CD4-positive, alpha-beta T cell (primary cell): ENCODE data around the gene PNMT. TPM values are rescaled to one million over a fixed set of nuclear protein-coding genes. Genes with fewer than 3 reads are reported as not detected.

ENCODE experiments used
- ATAC-seq: fragments of 200-7000 bp; cut with Tn5 transposase; one replicate; pipeline ENCODE4 v1.10.0; 2022; ENCODE audit warnings: mild to moderate bottlenecking; ENCODE audit not compliant: poor library complexity
- CTCF ChIA-PET: fragments of 350-600 bp; sonication (Branson Sonifier 250); formaldehyde crosslinking; loops from one replicate; lab custom pipeline; 2021; ENCODE audit warnings: antibody characterized with exemption, inconsistent platforms; lab: Charles Lee
- POLR2A ChIA-PET: fragments of 350-600 bp; sonication (Branson Sonifier 250); formaldehyde crosslinking; loops from one replicate; lab custom pipeline; 2021; ENCODE audit warnings: antibody characterized with exemption, inconsistent platforms; lab: Charles Lee
- DNase-seq, 14 experiments: peaks; one replicate each; pipeline ENCODE4 v3.0.0-alpha.2; 2013 to 2020; ENCODE audit warnings: mixed read lengths in 2 of 14
- H3K27ac ChIP-seq, 2 donors: one replicate each; pipeline versions ENCODE4 v1.5.1 to v1.7.0; 2013; ENCODE audit warnings: low read length in 2 of 2, low read depth in 1 of 2, mild to moderate bottlenecking in 1 of 2
- H3K27me3 ChIP-seq, 2 experiments: 1 replicate in 1 of 2; 2 replicates in 1 of 2; pipeline versions ENCODE4 v1.6.1 to v1.7.0; 2013; ENCODE audit warnings: low read length in 2 of 2, control low read depth in 1 of 2, mild to moderate bottlenecking in 1 of 2, moderate library complexity in 1 of 2; ENCODE audit not compliant: insufficient read depth in 2 of 2, control insufficient read depth in 1 of 2
- H3K36me3 ChIP-seq: one replicate; pipeline ENCODE4 v1.6.1; 2013; ENCODE audit warnings: low read length, control low read depth; ENCODE audit not compliant: insufficient read depth
- H3K4me1 ChIP-seq: one replicate; pipeline ENCODE4 v1.6.1; 2013; ENCODE audit warnings: low read length, control low read depth; ENCODE audit not compliant: insufficient read depth
- H3K4me3 ChIP-seq: one replicate; pipeline ENCODE4 v1.5.1; 2013; ENCODE audit warnings: mild to moderate bottlenecking, low read length, moderate library complexity
- H3K9me3 ChIP-seq, 2 experiments: 1 replicate in 1 of 2; 2 replicates in 1 of 2; pipeline versions ENCODE4 v1.6.1 to v1.7.0; 2013; ENCODE audit warnings: low read length in 2 of 2, mild to moderate bottlenecking in 2 of 2, control low read depth in 1 of 2, moderate library complexity in 1 of 2; ENCODE audit not compliant: control insufficient read depth in 1 of 2, insufficient read depth in 1 of 2
- H3K27ac Mint-ChIP-seq: one replicate; pipeline ENCODE4 v1.8.0; 2020; ENCODE audit warnings: mixed read lengths
- H3K27me3 Mint-ChIP-seq: one replicate; pipeline ENCODE4 v1.8.0; 2021; ENCODE audit warnings: mixed read lengths
- H3K36me3 Mint-ChIP-seq: one replicate; pipeline ENCODE4 v1.8.0; 2021; ENCODE audit warnings: low read depth, mixed read lengths
- H3K4me1 Mint-ChIP-seq: one replicate; pipeline ENCODE4 v1.8.0; 2021; ENCODE audit warnings: low read depth, mixed read lengths
- H3K4me3 Mint-ChIP-seq: one replicate; pipeline ENCODE4 v1.8.0; 2020; ENCODE audit warnings: mild to moderate bottlenecking, mixed read lengths
- H3K9me3 Mint-ChIP-seq: one replicate; pipeline ENCODE4 v1.8.0; 2020; ENCODE audit warnings: mixed read lengths
- intact Hi-C, 2 experiments: fragments of 100-400 bp; cut with DNase I in 1 of 2; cut with micrococcal nuclease in 1 of 2; formaldehyde crosslinking; loops; one replicate each; pipeline versions ENCODE4 v1.15.1 to v1.9.0; 2023 to 2025; cut with DNase I, micrococcal nuclease
- total RNA-seq, 174 experiments: library from RNA in 2 of 174; stranded (reverse) in 2 of 174; gene quantifications; one replicate each; pipeline ENCODE4 v1.2.3 and lab custom pipeline; 2021 to 2026
- TF ChIP-seq, protein P1 (sequence below): fragments of 200-600 bp; IDR thresholded peaks from one replicate; pipeline ENCODE4 v1.8.0; 2022; ENCODE audit warnings: antibody characterized with exemption, mild to moderate bottlenecking

PNMT gene
- total RNA-seq, 2 experiments from 2014 or later: 0.47 TPM; not detected in 1

DNA sequence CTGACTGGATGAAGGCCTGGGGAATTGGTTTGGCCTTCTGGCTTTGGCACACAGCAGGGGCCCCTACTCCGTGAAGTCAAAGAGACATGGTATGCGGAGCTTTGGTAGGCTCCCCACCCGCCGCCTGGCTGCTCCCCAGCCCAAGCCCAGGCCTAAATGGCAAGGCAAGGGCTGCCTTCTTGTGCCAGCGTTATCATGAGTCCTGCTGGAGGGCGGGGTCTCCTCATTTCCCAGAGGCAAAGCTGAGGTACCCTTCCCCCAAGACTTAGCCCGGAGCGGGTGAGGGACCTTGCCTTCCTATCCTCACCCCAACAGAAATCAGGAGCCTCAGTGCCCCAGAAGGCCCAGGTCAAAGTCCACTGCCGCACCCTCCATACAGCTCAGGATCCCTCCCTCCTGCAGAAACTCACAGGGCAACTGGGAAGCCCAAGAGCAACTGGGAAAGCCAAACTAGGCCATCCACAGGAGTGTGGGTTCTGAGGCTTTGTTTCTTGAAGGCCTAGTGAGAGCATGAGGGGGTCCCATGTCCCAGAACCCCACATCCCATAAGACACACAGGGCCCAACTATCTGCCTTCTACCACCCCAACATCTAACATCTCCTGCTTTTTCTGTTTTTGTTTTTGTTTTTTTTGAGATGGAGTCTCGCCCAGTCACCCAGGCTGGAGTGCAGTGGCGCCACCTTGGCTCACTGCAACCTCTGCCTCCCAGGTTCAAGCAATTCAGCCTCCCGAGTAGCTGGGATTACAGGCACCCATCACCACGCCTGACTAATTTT is 10.3 kb downstream of the PNMT start:
- no peaks in the 10 kb centered on the region for H3K27me3 Mint-ChIP-seq
- DNase-seq: no peak
- H3K36me3 Mint-ChIP-seq: peaks cover 30% of the 10 kb centered on the region
- no peak for ATAC-seq
- Histone ChIP-seq H3K9me3 (no peaks in the 10 kb centered on the region), H3K4me3 (no peak overlapping the region), H3K27ac (no peak overlapping the region), H3K27me3 (no peaks in the 10 kb centered on the region), H3K36me3 (peaks cover 4% of the 10 kb centered on the region), H3K4me1 (peaks cover 61% of the 10 kb centered on the region)
- intact Hi-C loops: loop anchor here in 1 of 2 experiments (5.0 kb wide), 1 partner anchor 54 kb away; the partner anchor contains the start of gene MIEN1
- peaks cover 57% of the 10 kb centered on the region for H3K4me1 Mint-ChIP-seq
- peak overlapping the region; percentile 91 for H3K27ac Mint-ChIP-seq
- H3K4me3 Mint-ChIP-seq: no peak overlapping the region
- ChIA-PET CTCF (interaction anchor here (0.9 to 2.3 kb wide), 4 partner anchors 10 to 57 kb away, joined by 3 to 9 read pairs (median 6); no protein-coding TSS in a partner anchor), POLR2A (interaction anchor here (0.7 to 5.3 kb wide), 6 partner anchors 8 to 302 kb away, joined by 3 to 23 read pairs (median 8); partner anchors contain the start of genes MIEN1, PGAP3, PNMT and PSMD3)
- TF ChIP-seq, protein P1, sequence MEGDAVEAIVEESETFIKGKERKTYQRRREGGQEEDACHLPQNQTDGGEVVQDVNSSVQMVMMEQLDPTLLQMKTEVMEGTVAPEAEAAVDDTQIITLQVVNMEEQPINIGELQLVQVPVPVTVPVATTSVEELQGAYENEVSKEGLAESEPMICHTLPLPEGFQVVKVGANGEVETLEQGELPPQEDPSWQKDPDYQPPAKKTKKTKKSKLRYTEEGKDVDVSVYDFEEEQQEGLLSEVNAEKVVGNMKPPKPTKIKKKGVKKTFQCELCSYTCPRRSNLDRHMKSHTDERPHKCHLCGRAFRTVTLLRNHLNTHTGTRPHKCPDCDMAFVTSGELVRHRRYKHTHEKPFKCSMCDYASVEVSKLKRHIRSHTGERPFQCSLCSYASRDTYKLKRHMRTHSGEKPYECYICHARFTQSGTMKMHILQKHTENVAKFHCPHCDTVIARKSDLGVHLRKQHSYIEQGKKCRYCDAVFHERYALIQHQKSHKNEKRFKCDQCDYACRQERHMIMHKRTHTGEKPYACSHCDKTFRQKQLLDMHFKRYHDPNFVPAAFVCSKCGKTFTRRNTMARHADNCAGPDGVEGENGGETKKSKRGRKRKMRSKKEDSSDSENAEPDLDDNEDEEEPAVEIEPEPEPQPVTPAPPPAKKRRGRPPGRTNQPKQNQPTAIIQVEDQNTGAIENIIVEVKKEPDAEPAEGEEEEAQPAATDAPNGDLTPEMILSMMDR: no peak
- H3K9me3 Mint-ChIP-seq: no peaks in the 10 kb centered on the region

DNA sequence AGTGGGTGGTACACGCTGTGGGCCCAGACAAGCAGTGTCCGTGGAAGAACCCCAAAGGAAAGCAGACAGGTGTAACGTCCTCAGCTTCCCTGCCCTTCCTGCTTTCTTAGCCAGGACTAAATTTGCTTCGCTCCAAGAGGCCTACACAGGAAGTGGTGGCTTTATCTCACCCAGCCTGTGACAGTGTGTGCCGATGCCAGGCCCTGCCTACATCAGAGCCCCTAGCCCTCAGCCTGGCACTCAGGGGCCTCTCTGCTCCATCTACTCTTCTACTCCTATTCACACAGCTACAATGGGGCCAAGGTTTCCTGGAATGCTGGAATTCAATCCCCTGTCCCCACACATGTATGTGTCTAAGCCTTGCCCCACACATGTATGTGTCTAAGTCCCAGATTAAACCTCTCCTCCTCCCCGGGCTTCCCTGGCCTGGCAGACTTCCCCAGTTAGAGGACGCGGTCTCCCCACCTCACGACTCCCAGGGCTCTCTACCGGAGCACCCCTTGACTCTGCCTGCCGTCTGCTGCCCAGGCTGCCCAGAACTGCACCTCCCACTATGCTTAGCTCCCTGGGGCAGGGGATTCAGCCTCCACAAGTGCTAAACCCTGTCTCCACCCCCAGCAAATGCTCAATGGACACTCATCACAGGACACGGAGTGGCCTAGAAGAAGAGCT is 11.4 kb downstream of the PNMT start:
- ChIA-PET CTCF (interaction anchor here (0.6 to 2.3 kb wide), 7 partner anchors 9 to 147 kb away, joined by 3 to 9 read pairs (median 5); partner anchors contain the start of gene PNMT), POLR2A (interaction anchor here (0.7 to 5.3 kb wide), 6 partner anchors 8 to 301 kb away, joined by 3 to 23 read pairs (median 8); partner anchors contain the start of genes MIEN1, PGAP3, PNMT and PSMD3)
- Mint-ChIP-seq H3K9me3 (no peaks in the 10 kb centered on the region), H3K36me3 (peaks cover 39% of the 10 kb centered on the region), H3K4me3 (peak overlapping the region; percentile 55), H3K27ac (peak overlapping the region; percentile 91), H3K27me3 (no peaks in the 10 kb centered on the region), H3K4me1 (peaks cover 57% of the 10 kb centered on the region)
- TF ChIP-seq, protein P1: no peak
- Histone ChIP-seq H3K36me3 (peaks cover 13% of the 10 kb centered on the region), H3K4me1 (peaks cover 61% of the 10 kb centered on the region), H3K27me3 (no peaks in the 10 kb centered on the region), H3K9me3 (no peaks in the 10 kb centered on the region), H3K4me3 (no peak overlapping the region), H3K27ac (peak overlapping the region; percentile 65 to 84)
- DNase-seq (peak in 12 of 14 experiments; percentile 27 to 81 (median 40)), ATAC-seq (peak; percentile 83)
- intact Hi-C loops: loop anchor here in 1 of 2 experiments (5.0 kb wide), 1 partner anchor 53 kb away; the partner anchor contains the start of gene MIEN1

DNA sequence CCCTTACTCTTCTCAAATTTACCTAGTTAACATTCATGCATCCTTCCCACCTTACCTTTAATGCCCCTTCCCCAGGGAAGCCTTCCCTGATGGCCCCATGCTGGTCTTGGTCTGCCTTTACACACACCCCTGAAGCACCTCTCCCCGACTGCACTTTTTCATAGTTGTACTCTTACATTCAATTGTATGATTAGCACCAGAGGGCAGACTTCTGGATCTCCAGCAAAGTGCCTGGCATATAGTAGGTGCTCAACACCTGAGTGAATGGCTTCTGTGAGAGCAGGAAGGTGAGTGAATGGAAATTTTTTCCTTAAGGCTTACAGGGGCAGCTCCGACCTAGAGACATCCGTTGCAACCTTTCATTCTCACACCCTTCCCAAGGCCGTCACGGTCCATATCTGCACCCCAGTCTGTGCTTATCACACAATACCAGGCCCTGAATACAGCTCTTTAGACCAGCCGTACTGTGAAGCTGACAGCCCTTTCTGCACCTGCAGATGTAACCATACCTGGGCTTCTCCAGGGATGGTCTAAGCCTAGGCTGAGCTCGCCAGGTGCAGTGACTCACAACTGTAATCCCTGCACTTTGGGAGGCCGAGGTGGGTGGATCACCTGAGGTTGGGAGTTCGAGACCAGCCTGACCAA is 15.2 kb downstream of the PNMT start:
- H3K27ac ChIP-seq: no peak overlapping the region
- CTCF ChIA-PET: interaction anchor here (1.2 to 1.5 kb wide), 2 partner anchors 15 to 27 kb away, joined by 3 to 4 read pairs; no protein-coding TSS in a partner anchor
- H3K27me3 Mint-ChIP-seq: no peaks in the 10 kb centered on the region
- intact Hi-C loops: no loop called here
- TF ChIP-seq, protein P1: no peak
- peak overlapping the region; percentile 15 for H3K4me3 Mint-ChIP-seq
- no peaks in the 10 kb centered on the region for H3K27me3 ChIP-seq
- POLR2A ChIA-PET: interaction anchor here (0.5 kb wide), 1 partner anchor 211 kb away, joined by 3 read pairs; no protein-coding TSS in a partner anchor
- peaks cover 39% of the 10 kb centered on the region for H3K4me1 ChIP-seq
- H3K9me3 ChIP-seq: no peaks in the 10 kb centered on the region
- ATAC-seq (no peak), DNase-seq (no peak)
- no peak overlapping the region for H3K27ac Mint-ChIP-seq
- H3K9me3 Mint-ChIP-seq: no peaks in the 10 kb centered on the region
- peaks cover 71% of the 10 kb centered on the region for H3K36me3 Mint-ChIP-seq
- H3K4me1 Mint-ChIP-seq: peaks cover 47% of the 10 kb centered on the region
- H3K4me3 ChIP-seq: no peak overlapping the region
- H3K36me3 ChIP-seq: peaks cover 22% of the 10 kb centered on the region
